ENCODE results near the gene MGST3.

GRCh38 chr1:165616987-165617546 lies 14.0 kb upstream of the MGST3 start:
- TF ChIP-seq CTCF (IDR thresholded peaks at IDR 0.05) (no peak), POLR2AphosphoS5 (IDR thresholded peaks at IDR 0.05) (no peak), POLR2A (IDR thresholded peaks at IDR 0.05) (no peak)

Data from suprapubic skin (tissue), 4 donors.